GM12873 (cell line): Measurements from ENCODE around the gene TMCO5A.

ENCODE experiments used
- CTCF ChIP-seq: IDR thresholded peaks from 2 replicates; pipeline ENCODE4 v1.5.1; 2012; ENCODE audit warnings: low read depth, mild to moderate bottlenecking, moderate library complexity, low read length, control low read depth; ENCODE audit not compliant: insufficient read depth; ENCODE audit errors: missing control alignments

The TMCO5A gene

DNA sequence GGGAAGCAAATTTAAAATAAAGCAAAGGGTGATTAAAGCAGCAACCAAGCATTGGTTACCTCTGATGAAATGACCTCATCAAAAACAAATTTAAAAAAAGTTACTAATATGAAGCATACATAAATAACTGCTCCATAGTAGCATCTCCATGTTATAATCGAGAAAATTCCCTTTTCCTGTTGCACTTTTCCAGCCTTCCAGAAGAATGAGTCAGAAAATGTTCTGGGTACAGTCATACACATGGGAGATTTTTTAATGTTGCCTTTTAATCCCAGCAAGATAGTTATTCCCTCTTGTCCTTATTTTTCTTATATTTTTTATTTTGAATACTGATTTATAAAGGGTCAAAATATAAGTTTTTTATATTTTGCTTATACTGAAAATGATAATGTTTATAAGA, 2.6 kb upstream of the TMCO5A start:
- no peak for TF ChIP-seq CTCF

GRCh38 chr15:37932549-37932948, 1.9 kb upstream of the TMCO5A start:
- no peak for TF ChIP-seq CTCF

- no peak for TF ChIP-seq CTCF
Measured at GRCh38 chr15:37933666-37934065, 774 bp upstream of the TMCO5A start.

- no peak for TF ChIP-seq CTCF
Measured at GRCh38 chr15:37940876-37941275, 6.4 kb downstream of the TMCO5A start.

DNA sequence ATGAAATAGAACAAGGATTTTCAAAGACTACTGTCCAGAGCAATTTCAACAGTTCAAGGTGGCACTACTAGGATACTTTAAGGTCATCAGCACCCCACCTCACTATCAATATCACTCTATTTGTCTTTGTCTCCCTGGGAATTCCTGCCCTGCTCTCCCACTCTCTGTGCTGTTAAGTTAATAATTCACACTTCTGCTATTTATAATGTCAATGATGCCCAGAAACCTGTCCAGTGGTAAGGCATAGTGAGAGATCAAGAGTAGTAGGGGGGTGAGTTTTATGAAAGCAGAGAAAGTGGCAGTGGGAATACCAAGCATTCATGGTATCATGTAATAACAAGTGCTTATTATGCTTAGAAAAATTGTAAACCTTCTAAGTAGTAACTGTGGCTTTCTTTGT, 7.3 kb downstream of the TMCO5A start:
- TF ChIP-seq CTCF = no peak

DNA sequence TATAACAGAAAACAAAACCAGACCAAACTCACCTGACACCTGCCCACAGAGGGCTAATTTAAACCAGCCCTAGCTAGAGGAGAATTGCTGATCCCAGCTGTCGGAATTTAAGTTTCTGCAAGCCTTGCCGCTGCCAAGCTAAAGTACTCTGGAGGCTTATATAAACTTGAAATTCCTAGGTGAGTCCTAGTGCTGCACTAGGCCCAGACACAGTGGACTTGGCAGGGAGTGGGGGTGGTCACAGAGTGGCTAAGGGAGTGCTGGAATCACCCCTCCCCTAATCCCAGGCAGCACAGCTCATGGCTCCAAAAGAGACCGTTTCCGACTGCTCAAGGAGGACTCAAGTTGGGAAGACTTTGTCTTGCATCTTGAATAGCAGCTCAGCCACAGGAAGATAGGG, 17.6 kb downstream of the TMCO5A start:
- TF ChIP-seq CTCF = no peak

DNA sequence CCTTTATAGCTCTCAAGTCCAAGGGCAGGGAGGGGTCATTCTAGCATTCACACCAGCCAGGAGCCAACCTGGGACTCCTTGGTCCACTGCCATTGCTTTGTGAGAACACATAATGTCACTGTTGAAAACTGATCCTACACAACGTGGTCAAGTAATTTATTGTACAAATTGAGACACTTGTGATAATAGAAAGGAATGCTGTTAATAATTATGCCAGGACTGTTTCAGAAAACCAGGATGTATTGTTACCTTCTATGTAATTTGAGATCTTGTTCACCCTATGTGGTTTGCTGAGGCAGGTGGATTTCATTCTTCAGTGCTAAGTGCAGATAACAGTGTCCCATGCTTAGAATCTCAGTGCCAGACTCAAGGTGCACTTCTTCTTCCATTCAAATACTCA, 33.3 kb downstream of the TMCO5A start:
- TF ChIP-seq CTCF = no peak

DNA sequence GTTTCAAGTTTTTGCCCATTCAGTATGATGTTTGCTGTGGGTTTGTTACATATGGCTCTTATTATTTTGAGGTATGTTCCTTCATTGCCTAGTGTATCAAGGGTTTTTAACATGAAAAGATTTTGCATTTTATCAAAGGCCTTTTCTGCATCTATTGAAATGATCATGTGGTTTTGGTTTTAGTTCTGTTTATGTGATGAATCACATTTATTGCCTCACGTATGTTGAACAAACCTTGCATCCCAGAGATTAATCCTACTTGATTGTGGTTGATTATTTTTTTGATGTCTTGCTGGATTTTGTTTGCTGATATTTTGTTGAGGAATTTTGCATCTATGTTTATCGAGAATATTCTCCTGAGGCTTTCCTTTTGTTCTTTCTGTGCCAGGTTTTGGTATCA, 39.4 kb downstream of the TMCO5A start:
- TF ChIP-seq CTCF = no peak
